HG02759 (cell line): ENCODE data around the gene WNT8B.
A peak's percentile ranks its signal among the peaks of the same experiment; 100 is the strongest.

ENCODE experiments used
- ATAC-seq: cut with Tn5 transposase; IDR thresholded peaks from one replicate; pipeline ENCODE4 v1.9.1; 2021; ENCODE audit warnings: mild to moderate bottlenecking, moderate library complexity; ENCODE audit not compliant: unreplicated experiment

Gene WNT8B

DNA sequence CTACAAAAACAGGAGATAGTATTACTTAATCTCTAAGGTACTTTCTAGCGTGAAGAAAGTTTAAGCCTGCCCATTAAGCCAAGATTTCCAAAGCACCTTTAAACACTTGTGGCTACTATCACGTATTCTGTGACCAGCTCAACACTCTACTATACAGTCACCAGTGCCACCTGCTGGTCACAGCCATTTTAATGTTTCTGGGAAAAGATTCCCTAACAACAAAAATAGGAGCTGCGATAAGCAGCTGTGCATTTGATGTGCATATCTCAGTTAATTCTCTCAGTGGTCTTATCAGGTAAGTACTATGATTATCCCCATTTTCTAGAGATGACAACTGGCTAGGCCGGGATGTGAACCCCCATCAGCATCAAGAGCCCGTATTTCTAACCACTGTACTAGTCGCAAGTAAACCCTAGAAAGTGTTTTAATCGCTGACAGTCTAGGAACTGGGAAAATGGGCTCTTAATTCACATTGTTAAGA, 56.0 kb downstream of the WNT8B start:
- ATAC-seq, result no peak

DNA sequence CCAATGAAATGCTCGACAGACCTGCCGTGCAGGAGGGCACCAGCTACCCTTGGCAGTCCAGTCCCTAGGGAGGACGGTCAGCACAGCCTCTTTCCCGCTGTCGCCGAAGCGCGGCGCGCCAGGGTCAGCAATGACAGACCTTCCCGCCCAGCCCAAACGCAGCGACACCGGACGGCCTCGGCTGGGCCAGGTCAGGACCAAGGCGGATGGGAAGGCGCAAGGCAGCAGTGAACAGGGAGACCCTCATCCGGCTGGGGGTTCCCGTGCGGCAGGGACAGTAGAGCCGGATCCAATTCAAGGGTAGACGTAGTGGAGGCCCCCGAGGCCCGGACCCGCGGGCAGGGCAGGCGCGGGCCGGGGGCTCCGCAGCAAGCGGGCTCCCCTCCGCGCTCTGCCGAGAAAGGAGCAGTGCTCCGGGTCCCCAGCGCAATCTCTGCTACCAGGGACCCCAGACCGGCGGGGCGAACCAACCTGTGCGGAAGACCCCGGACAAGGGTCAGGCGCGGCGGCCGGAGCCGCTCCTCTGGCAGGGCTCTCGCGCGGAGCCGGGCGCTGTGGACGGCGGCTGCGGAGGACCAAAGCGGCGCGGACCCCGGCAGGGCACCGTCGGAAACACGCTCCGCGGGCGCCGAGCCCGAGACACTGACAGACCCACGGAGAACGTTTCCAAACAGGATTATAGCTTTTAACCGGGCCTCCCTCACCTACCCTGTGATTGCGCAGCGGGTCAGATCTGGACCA, 56.7 kb downstream of the WNT8B start, which contains the start of gene SEC31B:
SEC31B (minus strand) TSS at position 551 of the 741 bp plus-strand sequence. CDS start 2,909 bp downstream, outside the sequence.
- no peak for ATAC-seq

DNA sequence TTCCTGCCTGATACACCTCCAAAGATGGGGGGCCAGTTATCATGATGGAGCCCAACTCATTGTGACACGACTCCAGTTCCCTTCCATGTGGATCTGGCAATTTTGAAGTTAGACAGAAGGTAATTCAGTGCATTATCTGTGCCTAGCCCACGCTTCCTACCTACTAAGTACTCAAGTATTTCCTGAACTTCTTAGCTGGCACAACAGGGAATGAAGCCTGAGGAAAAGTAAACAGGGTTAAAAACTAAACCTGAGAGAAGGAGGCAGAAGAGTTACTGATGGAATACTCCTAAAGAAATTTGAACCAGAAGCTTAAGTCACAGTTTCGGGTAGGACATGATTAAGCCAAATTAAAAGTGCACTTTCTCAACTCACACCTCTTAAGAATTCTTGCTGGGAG, 58.0 kb downstream of the WNT8B start:
- ATAC-seq, result no peak

DNA sequence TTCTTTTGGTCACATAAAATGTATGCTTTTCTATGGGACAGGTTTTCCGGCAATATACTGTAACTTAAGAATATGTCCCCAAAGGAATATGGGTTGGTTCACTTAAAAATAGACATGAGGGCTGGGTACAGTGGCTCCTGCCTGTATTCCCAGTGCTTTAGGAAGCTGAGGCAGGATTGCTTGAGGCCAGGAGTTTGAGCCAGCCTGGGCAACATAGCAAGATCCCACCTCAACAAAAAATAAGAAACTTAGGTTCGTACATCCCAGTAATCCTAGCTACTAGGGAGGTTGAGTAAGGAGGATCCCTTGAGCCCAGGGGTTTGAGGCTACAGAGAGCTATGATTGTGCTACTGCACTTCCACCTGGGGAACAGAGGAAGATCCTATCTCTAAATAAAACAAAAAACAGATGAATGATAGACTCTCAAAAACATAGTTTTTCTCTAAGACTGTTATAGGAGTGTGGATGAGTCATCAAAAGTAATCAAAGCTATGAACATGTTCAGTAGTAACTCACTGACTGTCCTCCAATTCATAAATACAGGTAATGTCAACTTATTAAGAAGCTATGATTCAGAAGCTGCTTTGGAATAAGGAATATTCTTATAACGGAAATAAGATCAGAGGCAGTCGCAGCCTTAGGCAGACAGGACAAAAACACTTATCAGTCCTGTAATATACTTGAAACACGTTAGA, 59.4 kb downstream of the WNT8B start:
- ATAC-seq, result no peak

DNA sequence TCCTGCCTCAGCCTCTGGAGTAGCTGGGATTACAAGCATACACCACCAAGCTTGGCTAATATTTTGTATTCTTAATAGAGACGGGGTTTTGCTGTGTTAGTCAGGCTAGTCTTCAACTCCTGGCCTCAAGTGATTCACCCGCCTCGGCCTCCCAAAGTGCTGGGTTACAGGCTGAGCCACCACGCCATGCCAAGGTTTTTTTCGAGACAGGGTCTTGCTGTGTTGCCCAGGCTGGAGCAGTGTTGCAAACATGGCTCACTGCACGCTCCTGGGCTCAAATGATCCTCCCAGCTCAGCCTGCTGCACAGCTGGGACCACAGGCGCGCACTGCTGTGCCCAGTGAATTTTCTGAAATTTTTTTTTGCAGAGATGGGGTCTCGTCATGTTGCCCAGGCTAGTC, 60.1 kb downstream of the WNT8B start:
- no peak for ATAC-seq

DNA sequence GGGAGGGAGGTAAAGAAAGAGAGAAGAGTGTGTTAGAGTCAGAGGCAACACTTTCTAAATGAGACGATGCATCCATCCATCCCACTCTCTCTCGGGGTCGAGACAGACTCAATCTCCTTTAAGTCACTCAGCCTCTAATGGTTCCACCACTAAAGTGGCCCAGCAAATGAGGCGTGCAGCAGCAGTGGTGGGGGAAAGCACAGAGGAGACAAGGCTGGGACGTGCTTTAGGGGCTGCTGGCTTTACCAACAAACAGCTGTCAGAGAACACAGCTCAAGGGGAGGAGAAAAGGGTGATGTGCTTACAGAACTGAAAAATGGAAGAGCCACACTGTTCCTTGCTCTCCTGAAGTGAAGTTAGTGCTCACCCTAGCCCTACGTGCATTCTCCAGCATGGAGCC, 61.4 kb downstream of the WNT8B start:
- ATAC-seq, result no peak

DNA sequence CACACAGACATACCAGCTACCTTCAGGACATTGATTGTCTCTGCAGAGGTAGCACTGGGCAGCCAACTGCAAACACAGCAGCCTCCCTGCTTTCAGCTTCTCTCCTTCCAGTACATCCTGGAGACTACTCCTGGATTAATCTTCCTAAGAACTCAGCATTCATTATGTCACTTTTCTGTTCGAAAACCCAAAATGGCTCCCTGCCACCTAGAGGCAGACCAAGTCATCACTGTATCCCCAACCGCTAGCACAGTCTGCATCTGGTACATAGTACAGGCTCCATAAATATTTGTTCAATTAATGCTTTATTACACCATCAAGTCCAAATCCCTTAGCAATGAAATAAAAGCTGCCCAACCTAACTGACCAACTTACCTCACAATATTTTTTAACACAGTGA, 61.8 kb downstream of the WNT8B start:
- ATAC-seq, result no peak

DNA sequence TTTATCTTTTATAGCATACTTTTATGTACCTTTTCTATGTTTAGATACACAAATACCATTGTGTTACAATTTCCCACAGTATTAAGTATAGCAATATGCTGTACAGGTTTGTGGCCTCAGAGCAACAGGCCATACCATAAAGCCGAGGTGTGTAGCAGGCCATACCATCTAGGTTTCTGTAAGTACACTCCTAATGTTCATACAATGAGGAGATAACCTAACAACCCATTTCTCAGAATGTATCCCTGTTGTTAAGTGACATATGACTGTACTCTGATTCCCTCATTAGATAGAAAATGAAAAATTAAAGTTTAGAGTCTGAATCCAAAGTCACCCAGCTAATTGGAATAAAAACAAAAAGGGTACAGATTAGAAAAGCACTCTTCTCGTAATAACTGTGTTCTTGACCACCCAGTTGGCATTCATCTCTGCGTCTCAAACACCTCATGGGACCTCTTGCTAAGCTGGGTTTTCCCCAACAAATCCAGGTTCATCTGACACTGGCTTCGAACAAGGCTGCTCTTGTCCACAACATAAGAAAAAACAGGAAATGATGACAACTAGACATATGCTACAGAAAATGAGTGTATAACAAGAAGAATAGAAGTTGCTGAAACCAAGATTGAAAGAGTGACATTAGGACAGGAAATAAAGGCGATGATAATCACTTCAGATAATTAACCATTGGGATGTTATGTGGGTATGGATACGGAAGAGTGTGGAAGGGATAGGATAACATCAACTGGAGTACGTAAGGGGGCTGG, 65.5 kb downstream of the WNT8B start:
- no peak for ATAC-seq

DNA sequence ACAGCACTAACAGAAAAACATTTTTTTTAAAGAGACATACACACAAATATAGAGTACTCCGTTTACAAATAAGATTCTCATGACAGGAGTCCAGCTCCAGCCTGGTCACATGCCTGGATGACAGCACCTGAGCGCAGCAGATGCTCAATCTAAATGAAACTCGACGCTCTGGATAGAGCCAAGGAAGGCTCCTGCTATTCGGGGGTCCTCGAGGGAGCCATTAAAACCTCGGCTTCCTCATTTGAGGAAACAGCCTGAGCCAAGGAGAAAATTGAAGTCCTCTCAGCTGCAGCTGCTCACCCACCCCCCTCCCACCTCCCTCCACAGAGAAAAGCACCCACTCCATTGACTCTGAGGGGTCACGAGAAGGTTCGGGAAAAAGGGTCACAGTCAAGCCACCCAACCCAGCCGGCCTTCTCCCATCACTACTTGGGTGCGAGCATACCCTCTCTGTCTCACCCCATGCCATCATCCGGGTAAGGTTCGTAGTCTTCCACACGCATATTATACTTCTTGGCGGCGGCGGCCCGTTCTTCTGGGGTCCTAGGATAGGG, 66.2 kb downstream of the WNT8B start:
- peak; percentile 31 for ATAC-seq

DNA sequence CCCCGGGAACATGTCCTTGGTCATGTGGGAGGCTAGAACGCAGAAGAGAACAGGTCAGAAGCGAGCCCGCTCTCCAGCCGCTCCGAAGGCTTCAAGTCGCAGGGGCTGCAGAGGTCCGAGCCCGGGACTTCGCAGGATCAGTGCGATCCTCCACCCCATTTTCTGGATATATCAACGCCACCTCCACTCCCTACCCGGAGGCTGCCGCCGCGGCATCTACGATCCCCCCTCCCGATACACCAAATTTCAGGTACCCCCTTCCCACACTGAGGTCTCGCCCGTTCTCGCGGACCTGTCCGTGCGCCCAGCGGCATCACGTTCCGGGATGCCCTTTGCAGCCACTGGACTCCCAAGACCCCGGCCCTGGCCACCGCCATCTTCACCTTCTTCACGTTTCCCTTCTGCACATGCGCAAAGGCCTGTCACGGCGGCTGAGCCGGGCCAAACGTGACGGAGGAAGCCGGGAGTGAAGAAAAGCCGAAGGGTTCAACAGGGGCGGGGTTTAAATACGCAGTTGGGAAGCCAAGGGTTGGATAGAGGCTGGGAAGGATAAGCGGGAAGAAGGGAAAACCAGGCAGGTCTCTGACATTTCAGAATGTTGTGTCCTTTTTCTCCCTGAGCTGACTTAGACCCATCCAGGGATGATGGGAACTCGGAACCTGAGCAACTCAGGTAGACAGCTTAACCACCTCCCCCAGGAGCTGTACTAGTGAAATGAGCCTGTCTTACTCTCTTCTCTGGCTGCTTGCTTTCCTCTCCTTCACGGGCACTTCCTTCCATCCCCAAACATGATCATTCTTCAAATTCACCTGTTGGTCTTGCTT, 66.9 kb downstream of the WNT8B start, which contains the start of gene NDUFB8:
NDUFB8 (minus strand) TSS at position 397 of the 824 bp plus-strand sequence; CDS start at position 377, 20 bp downstream.
- peak; percentile 72 for ATAC-seq

DNA sequence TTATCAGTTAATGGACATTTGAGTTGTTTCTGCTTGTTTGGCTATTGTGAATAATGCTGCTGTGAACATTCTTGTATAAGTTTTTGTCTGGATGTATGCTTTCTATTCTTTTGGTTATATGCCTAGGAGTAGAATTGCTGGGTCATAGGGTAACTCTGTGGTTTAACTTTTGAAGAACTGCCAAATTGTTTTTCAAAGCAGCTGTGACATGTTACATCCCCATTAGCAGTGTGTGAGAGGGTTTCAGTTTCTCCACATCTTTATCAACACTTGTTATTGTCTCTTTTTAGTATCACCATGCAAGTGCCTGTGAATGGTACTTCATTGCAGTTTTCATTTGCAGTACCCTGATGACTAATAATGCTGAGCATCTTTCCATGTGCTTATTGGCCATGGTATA, 69.0 kb downstream of the WNT8B start:
- no peak for ATAC-seq
